OCI-LY7 (cell line): ENCODE data around the gene MIA.
"Not testable (repeated sequence)": the region's sequence is repeated elsewhere in the genome, so short reads cannot be mapped to it uniquely, and the experiment has no call there.

Experiments
- EZH2phosphoT487 ChIP-seq: fragments of 200-600 bp; sonication (generic); IDR thresholded peaks from 2 replicates; pipeline ENCODE4 v1.6.1; 2018; ENCODE audit warnings: low read depth, borderline replicate concordance, mild to moderate bottlenecking, mixed run types, antibody characterized with exemption, low read length, moderate library complexity, mixed read lengths
- TF ChIP-seq, protein P1 (sequence below): fragments of 200-600 bp; sonication (generic); conservative IDR thresholded peaks from 2 replicates; pipeline ENCODE4 v1.5.1; 2014; ENCODE audit warnings: mild to moderate bottlenecking, antibody characterized with exemption, low read length, moderate library complexity, mixed read lengths

DNA sequence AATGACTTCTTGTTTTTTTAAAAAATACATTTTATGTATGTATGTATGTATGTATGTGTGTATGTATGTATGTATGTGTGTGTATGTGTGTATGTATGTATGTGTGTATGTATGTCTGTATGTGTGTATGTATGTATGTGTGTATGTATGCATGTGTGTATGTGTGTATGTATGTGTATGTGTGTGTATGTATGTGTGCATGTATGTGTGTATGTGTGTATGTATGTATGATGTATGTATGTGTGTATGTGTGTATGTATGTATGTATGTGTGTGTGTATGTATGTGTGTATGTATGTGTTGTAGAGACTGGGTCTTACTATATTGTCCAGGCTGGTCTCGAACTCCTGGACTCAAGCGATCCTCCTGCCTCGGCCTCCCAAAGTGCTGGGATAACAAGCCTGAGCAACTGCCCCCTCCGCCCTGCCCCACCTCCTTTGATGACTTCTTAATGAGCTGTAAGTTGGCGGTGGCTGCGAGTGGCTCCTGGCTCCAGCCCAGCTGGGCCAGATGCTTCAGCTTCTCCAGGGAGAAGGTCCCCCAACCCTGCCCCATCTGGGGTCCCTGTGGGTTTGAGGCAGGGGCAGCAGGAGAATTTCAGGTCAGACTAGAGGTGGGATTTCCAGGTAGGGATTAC, 50.3 kb downstream of the MIA start:
- TF ChIP-seq, protein P1, sequence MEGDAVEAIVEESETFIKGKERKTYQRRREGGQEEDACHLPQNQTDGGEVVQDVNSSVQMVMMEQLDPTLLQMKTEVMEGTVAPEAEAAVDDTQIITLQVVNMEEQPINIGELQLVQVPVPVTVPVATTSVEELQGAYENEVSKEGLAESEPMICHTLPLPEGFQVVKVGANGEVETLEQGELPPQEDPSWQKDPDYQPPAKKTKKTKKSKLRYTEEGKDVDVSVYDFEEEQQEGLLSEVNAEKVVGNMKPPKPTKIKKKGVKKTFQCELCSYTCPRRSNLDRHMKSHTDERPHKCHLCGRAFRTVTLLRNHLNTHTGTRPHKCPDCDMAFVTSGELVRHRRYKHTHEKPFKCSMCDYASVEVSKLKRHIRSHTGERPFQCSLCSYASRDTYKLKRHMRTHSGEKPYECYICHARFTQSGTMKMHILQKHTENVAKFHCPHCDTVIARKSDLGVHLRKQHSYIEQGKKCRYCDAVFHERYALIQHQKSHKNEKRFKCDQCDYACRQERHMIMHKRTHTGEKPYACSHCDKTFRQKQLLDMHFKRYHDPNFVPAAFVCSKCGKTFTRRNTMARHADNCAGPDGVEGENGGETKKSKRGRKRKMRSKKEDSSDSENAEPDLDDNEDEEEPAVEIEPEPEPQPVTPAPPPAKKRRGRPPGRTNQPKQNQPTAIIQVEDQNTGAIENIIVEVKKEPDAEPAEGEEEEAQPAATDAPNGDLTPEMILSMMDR = not testable (repeated sequence)
- TF ChIP-seq EZH2phosphoT487 = not testable (repeated sequence)
